CD1c-positive myeloid dendritic cell (primary cell): ENCODE data around the gene BIK.
"Not testable (repeated sequence)": the region's sequence is repeated elsewhere in the genome, so short reads cannot be mapped to it uniquely, and the experiment has no call there.

Experiments
- DNase-seq: peaks from one replicate; pipeline ENCODE4 v3.0.0-alpha.2; 2016; ENCODE audit errors: extremely low spot score

BIK gene

GRCh38 chr22:43135565-43135964 lies 25.0 kb downstream of the BIK start:
- no peak for DNase-seq

- peak; percentile 29 for DNase-seq
These were observed 25.7 kb downstream of the BIK start for GRCh38 chr22:43136255-43136654.

- DNase-seq, result no peak
These were observed 26.3 kb downstream of the BIK start for GRCh38 chr22:43136801-43137200.

GRCh38 chr22:43142880-43143562 lies 32.5 kb downstream of the BIK start, which contains the start of gene MCAT:
MCAT (minus strand) TSS chr22:43143398; CDS start chr22:43143348, 50 bp downstream.
- DNase-seq, result peak; percentile 80

GRCh38 chr22:43144949-43145348 lies 34.4 kb downstream of the BIK start:
- no peak for DNase-seq

GRCh38 chr22:43145371-43145770 lies 34.8 kb downstream of the BIK start:
- DNase-seq, result not testable (repeated sequence)

GRCh38 chr22:43146332-43146731 lies 35.8 kb downstream of the BIK start:
- peak; percentile 69 for DNase-seq

- DNase-seq, result peak; percentile 82
These were observed 37.3 kb downstream of the BIK start for GRCh38 chr22:43147821-43148220.

GRCh38 chr22:43148581-43148980 lies 38.0 kb downstream of the BIK start:
- no peak for DNase-seq

- no peak for DNase-seq
These were observed 40.2 kb downstream of the BIK start for GRCh38 chr22:43150731-43151206.

GRCh38 chr22:43151251-43152002 lies 40.9 kb downstream of the BIK start, which contains the start of gene TSPO:
TSPO (plus strand) TSS chr22:43151559; CDS start chr22:43159239, 7,680 bp downstream.
- peak; percentile 71 for DNase-seq

GRCh38 chr22:43152003-43152356 lies 41.4 kb downstream of the BIK start:
- DNase-seq, result no peak

- peak; percentile 72 for DNase-seq
These were observed 42.0 kb downstream of the BIK start for GRCh38 chr22:43152357-43153071.

GRCh38 chr22:43153899-43154298 lies 43.3 kb downstream of the BIK start:
- DNase-seq, result peak; percentile 41

- DNase-seq, result peak; percentile 85
These were observed 44.5 kb downstream of the BIK start for GRCh38 chr22:43154887-43155536.

- peak; percentile 75 for DNase-seq
These were observed 45.2 kb downstream of the BIK start for GRCh38 chr22:43155789-43156188.

- no peak for DNase-seq
These were observed 45.9 kb downstream of the BIK start for GRCh38 chr22:43156413-43156812.

GRCh38 chr22:43157874-43158546 lies 47.5 kb downstream of the BIK start:
- DNase-seq, result no peak

GRCh38 chr22:43158778-43159483 lies 48.4 kb downstream of the BIK start:
- DNase-seq, result no peak

- DNase-seq, result no peak
These were observed 49.1 kb downstream of the BIK start for GRCh38 chr22:43159484-43160178.
